K562 (cell line): ENCODE measurements around the gene NCF2. TPM values are rescaled to one million over a fixed set of nuclear protein-coding genes. Genes with fewer than 3 reads are reported as not detected.

ENCODE experiments used
- CXXC5 ChIP-seq: fragments of 250-450 bp; sonication (Bioruptor Pico); IDR thresholded peaks from 2 replicates; pipeline ENCODE4 v1.8.0; 2022; ENCODE audit warnings: inconsistent platforms, mild to moderate bottlenecking, moderate library complexity
- E2F3 ChIP-seq: fragments of 250-450 bp; sonication (Bioruptor Pico); IDR thresholded peaks from 2 replicates; pipeline ENCODE4 v1.4.0; 2020; ENCODE audit warnings: mild to moderate bottlenecking
- FOXP1 ChIP-seq: sonication (generic); formaldehyde crosslinking; IDR thresholded peaks from 2 replicates; pipeline ENCODE4 v1.8.0; 2022; ENCODE audit warnings: mild to moderate bottlenecking, missing genetic modification reagents
- MBD2 ChIP-seq: sonication (generic); IDR thresholded peaks from 2 replicates; pipeline ENCODE4 v1.6.1; 2016; ENCODE audit warnings: low read depth, borderline replicate concordance
- MTA3 ChIP-seq: fragments of 450-650 bp; formaldehyde crosslinking; IDR thresholded peaks from 2 replicates; pipeline ENCODE4 v1.6.1; 2017; ENCODE audit warnings: mild to moderate bottlenecking, borderline replicate concordance
- SIRT6 ChIP-seq: IDR thresholded peaks from one replicate; pipeline ENCODE4 v1.6.1; 2012; ENCODE audit warnings: low read depth, mild to moderate bottlenecking, control low read depth, inconsistent platforms, low read length, moderate library complexity
- ZFP30 ChIP-seq: fragments of 250-450 bp; sonication (Bioruptor Pico); IDR thresholded peaks from 2 replicates; pipeline ENCODE4 v1.8.0; 2022; ENCODE audit warnings: moderate library complexity, mild to moderate bottlenecking, inconsistent platforms, borderline replicate concordance
- ZKSCAN3 ChIP-seq: fragments of 250-450 bp; sonication (Bioruptor Pico); IDR thresholded peaks from 2 replicates; pipeline ENCODE4 v1.4.0; 2020
- ZNF57 ChIP-seq: fragments of 450-650 bp; formaldehyde crosslinking; IDR thresholded peaks from 2 replicates; pipeline ENCODE4 v1.4.0; 2020; ENCODE audit warnings: mild to moderate bottlenecking, moderate library complexity
- ZNF644 ChIP-seq: fragments of 200-800 bp; sonication (Bioruptor generic); IDR thresholded peaks from 2 replicates; pipeline ENCODE4 v1.6.1; 2016; ENCODE audit warnings: low read depth, missing genetic modification characterization, missing compliant biosample characterization
- polyA plus RNA-seq, 8 experiments: library from polyadenylated mRNA; depleted of rRNA in 4 of 8; stranded (reverse) in 5 of 8; unstranded in 3 of 8; fragments of >200 nt; fragmentation: Nextera tagmentation in 2 of 8; fragmentation: Illumina TruSeq in 1 of 8; extraction: Ambion mirVana in 2 of 8; extraction: Trizol in 1 of 8; gene quantifications; 2 replicates each; pipeline versions ENCODE4 v1.2.1 to v1.2.3, GENCODE V29; 2011 to 2014; ENCODE audit warnings: inconsistent platforms in 1 of 8, missing spikeins in 1 of 8
- total RNA-seq, 7 experiments: library from RNA; depleted of rRNA in 6 of 7; stranded (reverse); fragments of >200 nt in 6 of 7; fragmentation: Illumina TruSeq in 2 of 7; extraction: Trizol in 2 of 7; gene quantifications; 2 replicates each; pipeline versions ENCODE4 v1.2.1 to v1.2.3, GENCODE V29; 2011 to 2021; ENCODE audit warnings: low replicate concordance in 1 of 7
- TF ChIP-seq, protein P1 (sequence below): fragments of 250-450 bp; sonication (Bioruptor Pico); IDR thresholded peaks from 2 replicates; pipeline ENCODE4 v1.4.0; 2020
- TF ChIP-seq, protein P2 (sequence below): sonication (generic); formaldehyde crosslinking; IDR thresholded peaks from 2 replicates; pipeline ENCODE4 v1.8.1; 2023; ENCODE audit warnings: mild to moderate bottlenecking, missing genetic modification reagents
- TF ChIP-seq, protein P3 (sequence below): IDR thresholded peaks from 3 replicates; pipeline ENCODE4 v1.6.1; 2011; ENCODE audit warnings: borderline replicate concordance, mild to moderate bottlenecking; ENCODE audit not compliant: insufficient read length, insufficient read depth
- TF ChIP-seq, protein P4 (sequence below): fragments of 250-450 bp; sonication (Bioruptor Pico); IDR thresholded peaks from 2 replicates; pipeline ENCODE4 v1.5.0; 2021; ENCODE audit warnings: mild to moderate bottlenecking, borderline replicate concordance
- TF ChIP-seq, protein P5 (sequence below), 2 experiments: fragments of 250-450 bp in 1 of 2; fragments of 450-650 bp in 1 of 2; sonication (Bioruptor Pico) in 1 of 2; IDR thresholded peaks; 2 replicates each; pipeline versions ENCODE4 v1.6.1 to v1.8.0; 2016 to 2021; ENCODE audit warnings: mild to moderate bottlenecking in 2 of 2, moderate library complexity in 2 of 2, missing compliant biosample characterization in 1 of 2, missing genetic modification characterization in 1 of 2

The NCF2 gene
- total and polyA plus RNA-seq, 9 of the 15 experiments (the other 6 are each of a cell fraction or from before 2014, with no cell fraction given), result 0.07 to 0.54 (median 0.16) TPM; not detected in 3

DNA sequence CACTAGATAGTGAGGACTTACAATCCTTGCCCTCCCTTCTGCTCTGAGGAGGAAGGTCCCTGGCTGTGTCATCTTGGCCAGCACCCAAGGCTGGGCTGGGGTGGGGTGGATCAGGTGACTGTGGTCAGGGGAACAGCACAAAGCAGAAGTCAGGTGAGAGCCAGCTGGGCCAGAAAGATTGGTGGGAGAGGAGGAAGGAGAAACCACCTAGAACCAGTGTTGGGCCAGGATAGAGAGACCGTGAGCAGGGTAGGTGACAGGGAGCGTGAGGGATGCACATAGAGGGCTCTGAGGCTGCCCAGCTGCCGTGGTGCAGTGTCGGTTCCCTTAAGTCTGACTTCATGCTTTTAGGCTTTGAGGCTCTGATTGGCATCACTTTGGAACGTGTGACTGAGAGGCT is 22.7 kb downstream of the NCF2 start (continued):
- TF ChIP-seq, protein P1, sequence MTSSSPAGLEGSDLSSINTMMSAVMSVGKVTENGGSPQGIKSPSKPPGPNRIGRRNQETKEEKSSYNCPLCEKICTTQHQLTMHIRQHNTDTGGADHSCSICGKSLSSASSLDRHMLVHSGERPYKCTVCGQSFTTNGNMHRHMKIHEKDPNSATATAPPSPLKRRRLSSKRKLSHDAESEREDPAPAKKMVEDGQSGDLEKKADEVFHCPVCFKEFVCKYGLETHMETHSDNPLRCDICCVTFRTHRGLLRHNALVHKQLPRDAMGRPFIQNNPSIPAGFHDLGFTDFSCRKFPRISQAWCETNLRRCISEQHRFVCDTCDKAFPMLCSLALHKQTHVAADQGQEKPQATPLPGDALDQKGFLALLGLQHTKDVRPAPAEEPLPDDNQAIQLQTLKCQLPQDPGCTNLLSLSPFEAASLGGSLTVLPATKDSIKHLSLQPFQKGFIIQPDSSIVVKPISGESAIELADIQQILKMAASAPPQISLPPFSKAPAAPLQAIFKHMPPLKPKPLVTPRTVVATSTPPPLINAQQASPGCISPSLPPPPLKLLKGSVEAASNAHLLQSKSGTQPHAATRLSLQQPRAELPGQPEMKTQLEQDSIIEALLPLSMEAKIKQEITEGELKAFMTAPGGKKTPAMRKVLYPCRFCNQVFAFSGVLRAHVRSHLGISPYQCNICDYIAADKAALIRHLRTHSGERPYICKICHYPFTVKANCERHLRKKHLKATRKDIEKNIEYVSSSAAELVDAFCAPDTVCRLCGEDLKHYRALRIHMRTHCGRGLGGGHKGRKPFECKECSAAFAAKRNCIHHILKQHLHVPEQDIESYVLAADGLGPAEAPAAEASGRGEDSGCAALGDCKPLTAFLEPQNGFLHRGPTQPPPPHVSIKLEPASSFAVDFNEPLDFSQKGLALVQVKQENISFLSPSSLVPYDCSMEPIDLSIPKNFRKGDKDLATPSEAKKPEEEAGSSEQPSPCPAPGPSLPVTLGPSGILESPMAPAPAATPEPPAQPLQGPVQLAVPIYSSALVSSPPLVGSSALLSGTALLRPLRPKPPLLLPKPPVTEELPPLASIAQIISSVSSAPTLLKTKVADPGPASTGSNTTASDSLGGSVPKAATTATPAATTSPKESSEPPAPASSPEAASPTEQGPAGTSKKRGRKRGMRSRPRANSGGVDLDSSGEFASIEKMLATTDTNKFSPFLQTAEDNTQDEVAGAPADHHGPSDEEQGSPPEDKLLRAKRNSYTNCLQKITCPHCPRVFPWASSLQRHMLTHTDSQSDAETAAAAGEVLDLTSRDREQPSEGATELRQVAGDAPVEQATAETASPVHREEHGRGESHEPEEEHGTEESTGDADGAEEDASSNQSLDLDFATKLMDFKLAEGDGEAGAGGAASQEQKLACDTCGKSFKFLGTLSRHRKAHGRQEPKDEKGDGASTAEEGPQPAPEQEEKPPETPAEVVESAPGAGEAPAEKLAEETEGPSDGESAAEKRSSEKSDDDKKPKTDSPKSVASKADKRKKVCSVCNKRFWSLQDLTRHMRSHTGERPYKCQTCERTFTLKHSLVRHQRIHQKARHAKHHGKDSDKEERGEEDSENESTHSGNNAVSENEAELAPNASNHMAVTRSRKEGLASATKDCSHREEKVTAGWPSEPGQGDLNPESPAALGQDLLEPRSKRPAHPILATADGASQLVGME (CRISPR knock-in tag), result no peak
- TF ChIP-seq, protein P2, sequence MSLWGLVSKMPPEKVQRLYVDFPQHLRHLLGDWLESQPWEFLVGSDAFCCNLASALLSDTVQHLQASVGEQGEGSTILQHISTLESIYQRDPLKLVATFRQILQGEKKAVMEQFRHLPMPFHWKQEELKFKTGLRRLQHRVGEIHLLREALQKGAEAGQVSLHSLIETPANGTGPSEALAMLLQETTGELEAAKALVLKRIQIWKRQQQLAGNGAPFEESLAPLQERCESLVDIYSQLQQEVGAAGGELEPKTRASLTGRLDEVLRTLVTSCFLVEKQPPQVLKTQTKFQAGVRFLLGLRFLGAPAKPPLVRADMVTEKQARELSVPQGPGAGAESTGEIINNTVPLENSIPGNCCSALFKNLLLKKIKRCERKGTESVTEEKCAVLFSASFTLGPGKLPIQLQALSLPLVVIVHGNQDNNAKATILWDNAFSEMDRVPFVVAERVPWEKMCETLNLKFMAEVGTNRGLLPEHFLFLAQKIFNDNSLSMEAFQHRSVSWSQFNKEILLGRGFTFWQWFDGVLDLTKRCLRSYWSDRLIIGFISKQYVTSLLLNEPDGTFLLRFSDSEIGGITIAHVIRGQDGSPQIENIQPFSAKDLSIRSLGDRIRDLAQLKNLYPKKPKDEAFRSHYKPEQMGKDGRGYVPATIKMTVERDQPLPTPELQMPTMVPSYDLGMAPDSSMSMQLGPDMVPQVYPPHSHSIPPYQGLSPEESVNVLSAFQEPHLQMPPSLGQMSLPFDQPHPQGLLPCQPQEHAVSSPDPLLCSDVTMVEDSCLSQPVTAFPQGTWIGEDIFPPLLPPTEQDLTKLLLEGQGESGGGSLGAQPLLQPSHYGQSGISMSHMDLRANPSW (CRISPR knock-in tag), result no peak
- TF ChIP-seq SIRT6 (no peak), MTA3 (no peak), CXXC5 (CRISPR knock-in tag) (peak; percentile 43), ZKSCAN3 (CRISPR knock-in tag) (no peak), ZFP30 (CRISPR knock-in tag) (no peak), ZNF644 (tag) (no peak), FOXP1 (CRISPR knock-in tag) (no peak), ZNF57 (no peak), MBD2 (no peak), E2F3 (CRISPR knock-in tag) (no peak)
- TF ChIP-seq, protein P3, sequence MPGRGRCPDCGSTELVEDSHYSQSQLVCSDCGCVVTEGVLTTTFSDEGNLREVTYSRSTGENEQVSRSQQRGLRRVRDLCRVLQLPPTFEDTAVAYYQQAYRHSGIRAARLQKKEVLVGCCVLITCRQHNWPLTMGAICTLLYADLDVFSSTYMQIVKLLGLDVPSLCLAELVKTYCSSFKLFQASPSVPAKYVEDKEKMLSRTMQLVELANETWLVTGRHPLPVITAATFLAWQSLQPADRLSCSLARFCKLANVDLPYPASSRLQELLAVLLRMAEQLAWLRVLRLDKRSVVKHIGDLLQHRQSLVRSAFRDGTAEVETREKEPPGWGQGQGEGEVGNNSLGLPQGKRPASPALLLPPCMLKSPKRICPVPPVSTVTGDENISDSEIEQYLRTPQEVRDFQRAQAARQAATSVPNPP, result no peak
- TF ChIP-seq, protein P4, sequence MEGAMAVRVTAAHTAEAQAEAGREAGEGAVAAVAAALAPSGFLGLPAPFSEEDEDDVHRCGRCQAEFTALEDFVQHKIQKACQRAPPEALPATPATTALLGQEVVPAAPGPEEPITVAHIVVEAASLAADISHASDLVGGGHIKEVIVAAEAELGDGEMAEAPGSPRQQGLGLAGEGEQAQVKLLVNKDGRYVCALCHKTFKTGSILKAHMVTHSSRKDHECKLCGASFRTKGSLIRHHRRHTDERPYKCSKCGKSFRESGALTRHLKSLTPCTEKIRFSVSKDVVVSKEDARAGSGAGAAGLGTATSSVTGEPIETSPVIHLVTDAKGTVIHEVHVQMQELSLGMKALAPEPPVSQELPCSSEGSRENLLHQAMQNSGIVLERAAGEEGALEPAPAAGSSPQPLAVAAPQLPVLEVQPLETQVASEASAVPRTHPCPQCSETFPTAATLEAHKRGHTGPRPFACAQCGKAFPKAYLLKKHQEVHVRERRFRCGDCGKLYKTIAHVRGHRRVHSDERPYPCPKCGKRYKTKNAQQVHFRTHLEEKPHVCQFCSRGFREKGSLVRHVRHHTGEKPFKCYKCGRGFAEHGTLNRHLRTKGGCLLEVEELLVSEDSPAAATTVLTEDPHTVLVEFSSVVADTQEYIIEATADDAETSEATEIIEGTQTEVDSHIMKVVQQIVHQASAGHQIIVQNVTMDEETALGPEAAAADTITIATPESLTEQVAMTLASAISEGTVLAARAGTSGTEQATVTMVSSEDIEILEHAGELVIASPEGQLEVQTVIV (CRISPR knock-in tag), result no peak
- TF ChIP-seq, protein P5, sequence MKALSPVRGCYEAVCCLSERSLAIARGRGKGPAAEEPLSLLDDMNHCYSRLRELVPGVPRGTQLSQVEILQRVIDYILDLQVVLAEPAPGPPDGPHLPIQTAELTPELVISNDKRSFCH (CRISPR knock-in tag; IDR thresholded peaks at IDR 0.05), result no peak
- TF ChIP-seq, protein P5 (tag; IDR thresholded peaks at IDR 0.05), result peak; percentile 46; the same call in 1 of the 2 replicates
